ENCODE data around the gene PRKCZ. TPM values are rescaled to one million over a fixed set of nuclear protein-coding genes. Genes with fewer than 3 reads are reported as not detected.

Gene PRKCZ
- total and polyA plus RNA-seq, 9 donors: 3.4 to 16.1 (median 5.8) TPM

- no peaks in the 10 kb centered on the region for H3K9me3 ChIP-seq
- peaks cover 20% of the 10 kb centered on the region for H3K4me1 ChIP-seq (ENCODE audit: insufficient read depth)
- H3K27me3 ChIP-seq: no peaks in the 10 kb centered on the region
- no peak overlapping the region for H3K4me3 ChIP-seq
- peak in 3 of 5 donors; percentile 33 to 54 (median 45) for DNase-seq
- H3K36me3 ChIP-seq: no peaks in the 10 kb centered on the region
- no peak overlapping the region for H3K27ac ChIP-seq
- TF ChIP-seq POLR2A (IDR thresholded peaks at IDR 0.05): no peak
- TF ChIP-seq CTCF (IDR thresholded peaks at IDR 0.05): no peak
- no peak for TF ChIP-seq EP300 (IDR thresholded peaks at IDR 0.05)
- WGBS, 3 donors: 86 to 93% (median 88%) methylated on average over 16 of the region's 16 CpGs
- intact Hi-C loops (cut with DNase I): no loop called here
Observed at GRCh38 chr1:2188336-2188735, 138.1 kb downstream of the PRKCZ start.

- peaks cover 25% of the 10 kb centered on the region for H3K4me1 ChIP-seq (ENCODE audit: insufficient read depth)
- 3 to 6% (median 5%) methylated on average over 53 to 65 of the region's 65 CpGs for WGBS, 3 donors
- no peaks in the 10 kb centered on the region for H3K36me3 ChIP-seq
- intact Hi-C loops (cut with DNase I): loop anchor here in 3 of 4 donors (1.0 to 10.0 kb wide), 3 partner anchors 43 to 358 kb away; no protein-coding TSS in a partner anchor
- H3K9me3 ChIP-seq: no peaks in the 10 kb centered on the region
- peak; percentile 89 to 96 (median 96) for DNase-seq
- TF ChIP-seq CTCF (IDR thresholded peaks at IDR 0.05) (peak in 1 of 3 donors; percentile 16), EP300 (IDR thresholded peaks at IDR 0.05) (peak; percentile 33), POLR2A (IDR thresholded peaks at IDR 0.05) (peak; percentile 83)
- peak overlapping the region; percentile 79 to 93 for H3K27ac ChIP-seq
- H3K27me3 ChIP-seq: no peaks in the 10 kb centered on the region
- peak overlapping the region; percentile 58 for H3K4me3 ChIP-seq
Observed at GRCh38 chr1:2189459-2190425, 139.5 kb downstream of the PRKCZ start.

- H3K27me3 ChIP-seq: no peaks in the 10 kb centered on the region
- H3K36me3 ChIP-seq: no peaks in the 10 kb centered on the region
- H3K27ac ChIP-seq: peak overlapping the region; percentile 79 to 93
- 68 to 82% (median 71%) methylated on average over 17 to 19 of the region's 19 CpGs for WGBS, 3 donors
- TF ChIP-seq EP300 (IDR thresholded peaks at IDR 0.05) (no peak), CTCF (IDR thresholded peaks at IDR 0.05) (no peak), POLR2A (IDR thresholded peaks at IDR 0.05) (no peak)
- DNase-seq: peak in 2 of 5 donors; percentile 65 to 71
- H3K4me3 ChIP-seq: peak overlapping the region; percentile 58
- peaks cover 25% of the 10 kb centered on the region for H3K4me1 ChIP-seq (ENCODE audit: insufficient read depth)
- intact Hi-C loops (cut with DNase I): loop anchor here in 2 of 4 donors (5.0 to 10.0 kb wide), 2 partner anchors 42 to 124 kb away; no protein-coding TSS in a partner anchor
- H3K9me3 ChIP-seq: no peaks in the 10 kb centered on the region
Observed at GRCh38 chr1:2190491-2190976, 140.3 kb downstream of the PRKCZ start.
